DMS79 (cell line): ENCODE results near the gene PRKG1.
"Not testable (repeated sequence)": the region's sequence is repeated elsewhere in the genome, so short reads cannot be mapped to it uniquely, and the experiment has no call there.

Experiments
- DNase-seq: peaks from one replicate; lab custom pipeline; 2025; lab: John Stamatoyannopoulos, UW

PRKG1 gene

DNA sequence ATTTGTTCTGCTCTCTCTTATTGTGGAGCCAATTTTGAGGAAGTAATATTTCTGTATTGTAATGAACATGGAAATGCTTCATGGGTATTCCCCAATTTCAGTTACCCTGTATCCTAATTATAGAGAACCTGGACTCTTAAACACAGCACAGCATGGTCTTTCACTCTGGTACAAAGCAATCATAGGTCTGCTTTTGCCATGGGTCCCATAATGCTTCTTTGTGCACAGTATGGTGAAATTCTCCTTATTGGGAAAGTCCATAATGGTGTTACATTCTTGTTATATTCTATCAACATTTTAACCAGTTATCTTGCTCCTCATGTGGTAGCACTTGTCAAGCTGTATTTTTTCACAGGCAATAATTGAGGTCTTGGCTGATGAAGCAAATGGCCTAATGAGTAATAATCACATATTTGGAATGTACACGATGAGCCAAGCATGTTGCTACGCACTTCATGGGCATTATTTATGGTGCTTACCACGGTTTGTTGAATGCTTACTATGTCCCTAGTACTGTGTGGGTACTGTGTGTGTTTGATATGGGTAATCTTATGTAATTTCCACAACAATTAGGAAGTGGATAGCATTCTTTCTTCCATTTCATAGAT lies 42.9 kb downstream of the PRKG1 start:
- DNase-seq: no peak

DNA sequence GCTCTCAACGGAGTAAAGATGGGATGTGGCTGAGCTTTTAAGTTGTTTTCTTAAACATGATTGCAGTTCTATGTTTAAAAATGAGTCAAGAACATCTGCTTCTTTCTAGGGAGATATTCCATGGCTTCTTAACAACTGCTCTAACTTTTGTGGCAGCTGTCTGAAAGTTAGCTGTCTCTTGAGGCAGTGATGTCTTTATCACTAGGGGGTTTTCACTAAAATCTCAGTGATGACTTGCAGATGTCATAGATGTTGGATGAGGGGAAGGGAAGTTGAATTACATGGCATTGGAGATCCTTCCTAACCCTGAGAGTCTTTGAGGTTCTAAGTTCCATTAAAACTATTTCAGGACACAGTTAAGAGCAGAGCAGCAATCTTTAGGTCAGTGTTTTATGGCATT lies 43.5 kb downstream of the PRKG1 start:
- no peak for DNase-seq

DNA sequence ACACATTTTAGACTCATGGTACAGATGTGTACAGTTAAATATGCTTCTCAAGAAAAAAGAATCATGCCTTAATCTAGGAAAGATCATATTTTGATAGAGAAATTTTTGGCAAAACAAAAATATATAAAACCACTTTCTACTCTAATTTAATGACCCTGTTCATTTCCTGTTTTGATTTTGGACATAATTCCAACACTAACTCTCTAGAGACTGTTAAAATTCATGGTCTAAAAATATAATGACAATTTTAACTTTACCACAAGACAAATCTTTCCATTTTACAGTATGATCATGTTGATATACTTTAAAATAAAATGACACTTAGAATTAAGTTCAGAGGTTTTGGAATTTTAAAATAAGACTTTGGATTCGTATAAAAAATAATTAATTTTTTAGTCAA lies 45.2 kb downstream of the PRKG1 start:
- DNase-seq: no peak

DNA sequence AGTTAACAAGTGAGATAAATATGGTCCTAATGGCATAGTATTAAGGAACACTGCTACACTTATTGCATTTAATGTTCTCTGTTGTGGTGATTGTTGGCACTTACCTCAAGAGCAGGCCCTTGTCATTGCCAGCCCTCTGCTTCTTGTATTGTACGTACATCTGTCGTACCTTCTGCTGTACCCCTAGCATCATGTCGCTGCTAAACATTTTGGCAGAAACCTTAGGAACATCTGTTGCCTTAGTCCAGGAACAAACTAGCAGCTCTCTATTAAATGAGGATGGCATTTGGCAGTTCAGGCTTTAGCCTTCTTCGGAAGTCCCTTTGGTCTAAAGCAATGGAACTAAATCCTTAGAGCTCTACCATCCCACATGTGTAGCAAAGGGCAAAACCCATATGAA lies 47.6 kb downstream of the PRKG1 start:
- no peak for DNase-seq

DNA sequence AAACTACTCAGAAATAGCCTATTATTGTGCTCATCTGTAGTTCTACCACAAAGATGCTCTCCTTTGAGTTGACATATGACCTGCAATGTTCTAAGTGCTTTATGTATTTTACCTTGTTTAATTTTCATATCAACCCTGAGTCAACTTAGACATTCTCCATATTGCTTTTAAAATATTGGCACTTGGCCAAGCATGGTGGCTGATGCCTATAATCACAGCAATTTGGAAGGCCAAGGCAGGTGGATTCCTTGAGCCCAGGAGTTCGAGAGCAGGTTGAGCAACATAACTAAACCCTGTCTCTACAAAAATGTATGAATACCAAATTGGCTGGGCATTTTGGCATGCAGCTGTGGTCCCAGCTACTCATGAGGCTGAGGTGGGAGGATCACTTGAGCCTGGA lies 50.6 kb downstream of the PRKG1 start:
- DNase-seq: no peak

DNA sequence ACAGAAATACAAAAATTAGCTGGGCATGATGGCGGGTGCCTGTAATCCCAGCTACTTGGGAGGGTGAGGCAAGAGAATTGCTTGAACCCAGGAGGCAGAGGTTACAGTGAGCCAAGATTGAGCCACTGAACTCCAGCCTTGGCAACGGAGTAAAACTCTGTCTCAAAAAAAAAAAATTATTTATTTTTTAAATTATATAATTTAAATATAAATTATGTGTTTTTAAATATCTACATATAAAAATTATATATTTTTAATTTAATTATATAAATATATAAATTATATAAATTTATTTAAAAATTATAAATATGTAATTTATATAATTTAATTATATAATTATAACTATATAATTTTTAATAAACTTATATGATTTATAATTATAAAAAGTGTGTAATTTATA lies 51.2 kb downstream of the PRKG1 start:
- DNase-seq: no peak

DNA sequence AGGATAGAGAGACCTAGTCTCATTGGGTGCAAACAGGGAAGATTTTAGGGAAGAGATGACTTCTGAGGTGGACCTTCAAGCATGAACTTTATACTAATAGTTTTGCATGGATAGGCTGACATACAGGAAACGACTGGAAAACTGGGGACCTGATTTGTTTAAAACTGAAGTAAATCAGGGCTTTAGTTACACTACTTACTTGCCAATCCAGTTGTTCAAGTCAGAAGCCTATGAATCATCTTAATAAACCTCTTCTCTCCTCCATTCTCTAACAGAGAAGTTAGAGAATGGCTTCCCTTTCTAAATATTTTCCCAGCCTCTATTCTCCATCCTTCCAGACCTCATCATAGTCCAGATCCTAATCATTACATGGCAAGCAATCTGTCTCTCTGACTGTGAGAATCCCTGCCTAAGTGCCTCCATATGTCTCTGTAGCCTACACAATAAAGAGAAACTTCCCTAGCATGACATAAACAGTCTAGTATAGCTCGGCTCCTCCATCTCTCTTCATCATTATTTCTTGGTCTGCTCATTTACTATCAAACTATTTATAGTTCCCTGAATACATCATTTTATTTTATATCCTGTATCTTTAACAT lies 55.8 kb downstream of the PRKG1 start:
- no peak for DNase-seq

DNA sequence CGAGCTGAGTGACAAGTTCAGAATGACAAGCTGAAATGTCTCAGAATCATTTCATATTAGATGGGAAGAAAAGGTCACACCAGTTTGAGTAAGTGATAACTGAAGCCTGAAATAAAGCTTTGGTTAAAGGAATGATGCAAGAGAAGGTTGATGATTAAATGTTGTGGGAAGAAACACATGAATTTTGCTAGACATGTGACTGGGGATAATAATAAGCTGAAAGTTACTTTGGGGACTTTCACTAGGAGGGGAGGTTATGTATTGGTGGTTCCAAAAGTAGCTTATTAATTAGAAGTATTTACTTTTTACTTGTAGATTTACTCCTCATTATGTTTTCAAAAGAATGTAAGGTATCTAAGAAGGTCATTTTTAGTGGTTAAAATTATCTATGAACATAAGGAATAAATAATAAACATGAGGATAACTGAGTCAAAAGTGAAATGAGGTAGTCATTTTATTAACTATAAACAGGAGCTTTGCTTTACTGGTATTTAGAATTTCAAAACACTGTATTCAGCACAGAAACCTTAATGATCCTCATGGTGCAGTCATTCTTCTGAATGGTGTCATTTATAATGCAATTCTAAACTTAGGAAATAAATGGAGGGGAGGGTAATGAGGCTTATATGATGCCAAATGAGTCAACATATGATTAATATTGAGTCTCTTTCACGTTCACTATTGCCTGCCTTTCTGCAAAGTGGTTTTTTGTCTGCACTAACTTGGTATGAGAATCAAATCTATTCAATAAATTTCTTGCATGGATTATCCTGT lies 63.7 kb downstream of the PRKG1 start:
- DNase-seq: no peak

DNA sequence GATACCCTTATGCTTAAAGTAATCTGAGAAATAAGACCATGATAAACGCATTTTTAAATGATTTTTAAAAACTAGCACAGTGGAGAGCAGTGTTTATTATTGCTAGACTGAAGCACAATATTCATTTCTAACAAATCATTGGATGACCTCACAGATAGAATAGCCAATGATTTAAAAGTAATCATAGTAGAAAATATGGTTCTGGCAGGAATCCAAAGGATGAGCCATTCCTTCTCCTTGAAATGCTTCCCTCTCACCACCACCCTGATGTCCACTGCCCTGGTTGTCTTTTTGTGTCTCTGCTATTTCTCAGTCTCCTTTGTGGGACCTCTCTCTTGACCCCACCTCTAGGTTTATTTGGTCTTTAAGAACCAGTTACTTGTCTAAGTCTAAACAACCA lies 64.9 kb downstream of the PRKG1 start:
- no peak for DNase-seq

DNA sequence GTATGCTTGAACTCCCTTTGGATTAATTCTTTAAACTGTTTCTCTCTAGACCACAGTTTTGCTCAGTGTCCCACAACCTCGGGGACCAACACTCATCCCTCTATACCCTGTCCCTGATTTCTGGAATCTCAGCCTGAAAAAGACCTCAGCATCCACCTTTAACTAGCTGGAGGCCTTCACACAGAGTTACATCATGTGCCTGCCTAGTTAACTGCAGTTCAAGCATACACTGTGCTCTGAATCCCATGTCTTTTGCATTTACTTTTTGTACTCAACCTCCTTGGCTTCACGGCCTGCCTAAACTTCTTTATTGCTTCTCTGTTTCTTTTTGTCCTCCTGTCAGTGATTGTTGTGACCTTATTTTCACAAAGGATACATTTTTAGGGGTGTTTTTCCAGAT lies 66.7 kb downstream of the PRKG1 start:
- no peak for DNase-seq

DNA sequence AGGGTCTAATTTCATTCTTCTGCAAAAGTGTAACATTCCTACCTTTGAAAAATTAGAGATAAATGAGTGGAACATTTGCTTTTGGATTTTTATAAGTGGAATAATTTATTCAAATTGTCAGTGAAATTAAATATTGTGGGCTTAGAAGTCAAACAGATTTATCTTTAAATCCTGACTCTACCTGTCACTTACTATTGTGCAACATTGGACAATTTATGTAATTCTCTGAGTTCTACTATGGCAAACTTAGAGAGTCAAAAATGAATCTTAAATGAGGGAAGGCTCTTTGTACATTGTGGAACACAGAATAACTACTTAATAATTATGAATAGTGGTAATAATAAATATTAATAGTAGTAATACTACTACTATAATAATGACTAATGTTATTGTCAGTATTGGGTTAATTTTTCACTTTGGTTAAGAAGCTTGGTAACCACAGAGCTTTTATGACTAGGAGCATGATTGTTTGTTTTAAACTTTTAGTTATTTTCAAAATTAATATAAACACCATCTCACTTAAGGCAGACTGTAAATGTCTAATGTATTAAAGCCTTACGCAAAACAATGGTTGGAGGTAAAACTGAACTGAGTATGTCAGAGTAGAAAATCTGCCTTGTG lies 70.0 kb downstream of the PRKG1 start:
- DNase-seq: no peak

DNA sequence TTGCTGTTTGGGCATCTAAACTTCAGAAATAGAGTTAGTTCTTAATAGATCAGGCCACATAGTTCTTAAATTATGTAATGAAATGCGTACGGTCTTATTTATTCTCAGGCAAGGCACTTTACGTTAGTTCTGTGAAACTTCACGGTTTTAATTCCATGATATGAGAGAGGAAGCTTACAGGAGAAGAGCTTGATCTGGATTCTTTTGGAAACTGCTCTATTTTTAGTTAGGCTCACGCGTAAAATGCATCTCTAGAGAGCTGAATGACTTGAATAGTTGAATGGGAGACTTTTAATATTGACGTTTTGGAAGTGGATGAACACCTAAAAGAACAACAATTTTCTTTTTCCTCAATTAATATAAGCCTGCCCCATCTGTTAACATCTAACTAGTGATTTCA lies 71.1 kb downstream of the PRKG1 start:
- DNase-seq: no peak

DNA sequence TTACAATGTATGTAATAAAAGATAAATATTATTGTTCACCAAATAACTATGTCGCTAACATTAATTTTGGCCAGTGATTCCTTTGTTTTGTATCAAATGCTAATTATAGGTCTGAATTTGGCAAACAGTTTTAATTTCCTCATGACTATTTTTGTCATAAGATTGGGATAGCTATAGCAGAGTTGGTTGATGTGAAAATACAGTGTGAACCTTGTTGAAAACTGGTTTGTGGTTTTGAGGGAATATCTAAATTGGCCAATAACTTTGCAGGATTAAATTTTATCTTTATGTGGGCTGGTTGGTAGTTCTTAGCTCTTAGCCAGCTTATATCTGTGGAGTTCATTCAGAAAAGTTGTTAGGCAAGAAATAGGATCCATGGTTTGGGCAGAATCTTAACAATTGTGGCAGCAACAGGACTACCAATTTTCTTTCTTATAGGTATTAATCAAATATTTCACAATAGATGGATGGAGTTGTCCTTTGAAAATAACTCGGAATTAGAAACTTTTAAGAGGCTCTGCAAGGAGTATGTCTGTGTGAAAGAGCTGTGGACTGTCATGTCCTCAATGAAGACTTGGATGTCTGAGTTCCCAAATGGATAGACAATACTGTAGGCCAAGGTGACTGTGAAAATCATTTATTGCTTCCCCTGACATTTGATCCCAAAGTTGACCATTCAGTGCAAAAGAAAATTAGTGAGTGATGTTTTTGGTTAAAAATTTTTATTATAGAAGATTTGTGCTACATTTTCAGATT lies 73.5 kb downstream of the PRKG1 start:
- no peak for DNase-seq

DNA sequence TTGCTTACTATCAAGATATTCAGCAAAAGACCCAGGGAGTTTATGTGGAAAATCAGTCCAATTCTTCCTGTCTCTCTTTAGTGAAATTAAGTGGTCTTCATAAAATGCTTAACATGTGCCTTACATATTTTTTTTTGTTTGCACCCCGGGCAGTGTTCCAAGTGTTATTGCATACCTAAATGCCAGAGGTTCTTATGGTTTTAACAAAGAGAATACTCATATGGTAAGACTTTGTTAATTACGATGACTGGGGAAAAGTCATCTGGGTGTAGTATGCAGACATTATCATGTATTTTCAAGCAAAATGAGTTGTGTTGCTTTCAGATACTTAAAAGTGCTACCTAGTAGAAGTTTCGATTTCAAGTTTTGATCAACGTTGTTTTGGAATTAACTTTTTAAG lies 82.6 kb downstream of the PRKG1 start:
- no peak for DNase-seq

DNA sequence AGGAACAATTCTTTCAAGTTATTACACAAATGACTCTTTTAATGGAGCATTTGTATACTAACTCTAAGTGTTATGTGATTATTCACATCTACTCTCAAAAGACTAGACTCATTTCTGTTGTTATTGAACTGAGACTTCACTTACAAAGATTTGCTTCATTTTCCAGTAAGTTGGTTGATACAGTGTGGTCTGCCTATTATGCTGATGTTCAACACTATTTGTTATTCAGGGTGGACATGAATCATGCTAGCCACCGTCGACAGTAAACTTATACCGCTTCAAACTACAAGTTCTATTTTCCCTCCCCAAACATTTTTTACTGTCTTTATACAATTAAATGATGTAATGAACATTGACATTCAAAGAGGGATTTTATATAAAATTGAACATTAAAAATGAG lies 84.5 kb downstream of the PRKG1 start:
- DNase-seq: no peak

DNA sequence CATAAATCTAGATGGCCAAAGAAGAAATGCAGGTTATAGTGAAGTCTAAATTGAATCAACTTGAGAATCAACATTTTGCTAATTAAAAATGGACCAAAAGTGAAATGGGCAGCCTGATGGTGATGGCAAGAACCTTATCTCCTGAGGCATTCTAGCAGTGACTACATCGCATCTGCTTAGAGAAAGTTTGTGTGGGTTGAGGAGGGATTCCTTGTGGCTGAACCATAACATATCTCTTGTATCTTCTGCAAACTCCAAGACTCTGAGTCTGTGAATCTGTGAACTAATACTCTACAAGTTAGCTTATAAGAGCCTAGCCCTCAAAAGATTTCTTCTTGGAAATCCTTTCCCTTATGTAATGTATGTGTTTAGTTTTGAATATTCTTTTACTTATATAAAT lies 85.6 kb downstream of the PRKG1 start:
- DNase-seq: no peak

DNA sequence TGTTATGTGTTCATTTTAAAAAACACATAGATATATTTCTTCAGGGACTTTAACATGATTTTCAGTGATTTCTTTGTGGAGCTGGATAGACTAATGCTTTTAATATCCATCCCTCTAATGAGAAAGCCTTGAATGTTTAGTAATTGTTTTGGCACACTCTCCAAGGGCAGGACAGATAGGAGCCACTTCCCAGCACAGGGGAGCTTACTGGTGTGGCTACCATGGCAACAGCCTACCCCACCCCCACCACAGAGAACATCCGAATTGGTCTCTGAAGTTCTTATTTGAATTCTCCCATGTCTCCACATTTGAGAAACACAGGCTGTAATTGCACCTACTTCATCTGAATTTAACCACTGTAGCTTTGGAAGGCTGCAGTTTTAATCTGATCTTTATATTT lies 87.7 kb downstream of the PRKG1 start:
- DNase-seq: no peak

DNA sequence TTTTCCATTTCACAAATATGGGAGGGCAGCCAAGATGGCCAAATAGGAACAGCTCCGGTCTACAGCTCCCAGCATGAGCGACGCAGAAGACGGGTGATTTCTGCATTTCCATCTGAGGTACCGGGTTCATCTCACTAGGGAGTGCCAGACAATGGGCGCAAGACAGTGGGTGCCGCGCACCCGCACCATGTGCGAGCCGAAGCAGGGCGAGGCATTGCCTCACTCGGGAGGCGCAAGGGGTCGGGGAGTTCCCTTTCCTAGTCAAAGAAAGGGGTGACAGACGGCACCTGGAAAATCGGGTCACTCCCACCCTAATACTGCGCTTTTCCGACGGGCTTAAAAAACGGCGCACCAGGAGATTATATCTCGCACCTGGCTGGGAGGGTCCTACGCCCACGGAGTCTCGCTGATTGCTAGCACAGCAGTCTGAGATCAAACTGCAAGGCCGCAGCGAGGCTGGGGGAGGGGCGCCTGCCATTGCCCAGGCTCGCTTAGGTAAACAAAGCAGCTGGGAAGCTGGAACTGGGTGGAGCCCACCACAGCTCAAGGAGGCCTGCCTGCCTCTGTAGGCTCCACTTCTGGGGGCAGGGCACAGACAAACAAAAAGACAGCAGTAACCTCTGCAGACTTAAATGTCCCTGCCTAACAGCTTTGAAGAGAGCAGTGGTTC lies 89.2 kb downstream of the PRKG1 start:
- DNase-seq: not testable (repeated sequence)

DNA sequence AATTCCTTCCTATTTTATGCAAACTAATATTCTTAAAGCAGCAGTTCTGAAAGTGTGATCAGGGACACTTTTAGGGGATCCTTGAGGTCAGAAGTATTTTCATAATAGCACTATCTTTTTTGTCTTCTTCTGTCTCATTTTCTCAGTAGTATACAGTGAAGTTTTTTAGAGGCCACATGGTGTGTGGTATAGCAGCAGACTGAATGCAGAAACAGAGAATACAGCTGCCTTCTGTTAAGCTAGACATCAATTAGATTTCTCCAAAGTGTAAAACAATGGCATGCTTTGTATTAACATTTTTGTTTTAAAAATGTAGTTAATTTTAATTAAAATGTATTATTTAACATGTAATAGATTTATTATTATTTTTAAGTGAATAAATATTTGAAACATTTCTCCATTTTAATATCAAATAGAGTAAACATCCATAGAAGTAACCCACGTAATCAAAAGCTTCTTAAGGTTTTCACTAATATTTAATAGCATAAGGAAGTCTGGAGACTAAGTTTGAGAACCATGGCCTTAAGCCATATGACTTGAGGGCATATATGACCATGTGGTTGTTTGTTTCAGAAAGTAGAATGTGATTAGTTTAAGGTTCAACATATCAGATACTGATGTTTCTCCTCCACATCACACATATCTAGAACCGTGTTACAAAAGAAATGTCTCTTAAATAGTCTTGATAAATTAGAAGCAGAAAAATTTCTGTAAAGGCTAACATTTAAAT lies 94.0 kb downstream of the PRKG1 start:
- no peak for DNase-seq

DNA sequence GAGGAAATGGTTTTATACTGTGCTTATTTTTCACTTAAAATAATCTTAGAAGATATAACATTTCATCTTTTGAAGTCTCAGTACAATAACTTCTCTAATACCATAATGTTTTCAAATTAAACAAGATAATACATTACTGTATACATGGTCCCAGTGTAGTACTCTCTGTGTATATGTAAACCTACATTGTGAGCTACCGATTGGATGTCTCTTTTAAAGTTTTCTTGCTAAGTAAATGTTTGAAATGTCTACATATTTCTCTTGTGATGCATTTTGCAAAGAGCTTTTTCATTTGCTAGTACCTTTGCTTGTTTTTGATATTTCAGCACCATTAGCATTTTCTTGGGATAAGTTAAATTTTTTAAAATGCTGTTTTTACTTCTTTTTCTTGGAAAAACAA lies 94.8 kb downstream of the PRKG1 start:
- DNase-seq: no peak
